ENCODE results near the gene LARGE1.

The LARGE1 gene

GRCh38 chr22:33240888-33241475 is 679.3 kb downstream of the LARGE1 start:
- DNase-seq (ENCODE audit: low read depth in 2 of 2), result no peak

DNA sequence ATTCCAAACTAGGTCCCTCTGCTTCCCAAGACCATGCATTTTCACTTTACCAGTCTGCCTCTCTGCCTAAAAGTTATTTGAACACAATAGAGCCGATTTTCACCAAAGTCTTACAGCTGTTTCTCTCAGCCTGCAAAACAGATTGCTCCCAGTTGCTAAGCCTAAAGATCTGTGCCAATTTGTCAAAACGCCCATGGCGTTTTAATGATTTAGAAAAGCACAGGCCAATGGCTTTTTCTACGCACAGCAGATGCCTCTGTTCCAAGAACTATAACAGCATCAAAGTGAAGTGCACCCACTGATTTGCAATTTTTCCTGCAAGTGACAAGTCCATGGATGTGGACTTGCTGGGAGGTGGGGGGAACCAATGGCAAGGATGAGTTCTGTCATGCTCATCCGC is 688.2 kb downstream of the LARGE1 start:
- no peak for DNase-seq (ENCODE audit: low read depth in 2 of 2)

DNA sequence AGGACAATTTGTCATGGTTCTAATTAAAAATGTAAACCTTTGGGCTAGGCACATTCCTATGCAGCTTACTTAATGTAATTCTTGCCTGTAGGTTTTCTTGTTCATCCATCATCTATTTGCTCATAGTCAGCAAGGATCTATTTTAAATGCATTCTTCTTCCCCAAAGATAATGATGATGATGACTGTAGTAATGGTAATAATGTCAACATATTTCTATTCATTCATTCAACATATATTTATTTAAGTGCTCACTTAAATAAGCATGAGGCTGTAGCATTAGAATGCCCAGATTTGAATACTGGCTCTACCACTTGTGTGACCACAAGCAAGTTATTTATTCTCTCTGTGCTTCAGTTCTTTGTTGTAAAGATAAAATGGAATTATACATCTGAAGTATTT is 692.5 kb downstream of the LARGE1 start:
- DNase-seq (ENCODE audit: low read depth in 2 of 2), result no peak

GRCh38 chr22:33224841-33225240 is 695.4 kb downstream of the LARGE1 start:
- no peak for DNase-seq (ENCODE audit: low read depth in 2 of 2)

Data from fibroblast of skin of left quadriceps (primary cell).